Fibroblast of lung (primary cell): Measurements from ENCODE around the gene LAPTM4A.

Source experiments
- CTCF ChIP-seq, 2 donors: IDR thresholded peaks in 1 of 2; conservative IDR thresholded peaks in 1 of 2; 1 replicate in 1 of 2; 2 replicates in 1 of 2; pipeline ENCODE4 v1.5.1; 2011 to 2012; ENCODE audit warnings: low read length in 2 of 2, control low read depth in 1 of 2, inconsistent platforms in 1 of 2, low read depth in 1 of 2, mild to moderate bottlenecking in 1 of 2
- EZH2 ChIP-seq: IDR thresholded peaks from 2 replicates; pipeline ENCODE4 v1.5.1; 2012; ENCODE audit warnings: low read length, control low read depth, mild to moderate bottlenecking; ENCODE audit errors: missing control alignments

- no peak for TF ChIP-seq CTCF (conservative IDR thresholded peaks at IDR 0.05 in 1 of 2, IDR thresholded peaks at IDR 0.05 in 1 of 2; ENCODE audit: low read depth in 1 of 2, low read length in 2 of 2)
- TF ChIP-seq EZH2, result no peak
These were observed 8.9 kb downstream of the LAPTM4A start for GRCh38 chr2:20042531-20042930.
